Stimulated activated CD4-positive, alpha-beta T cell treated with anti-CD3 and anti-CD28 coated beads, TNF-alpha, amount 100 ng/mL, for 1 hour (primary cell): ENCODE data around the gene ZCCHC14.

Experiments
- DNase-seq, 3 donors: peaks; one replicate each; pipeline ENCODE4 v3.0.0-alpha.2; 2020; ENCODE audit warnings: low read depth in 3 of 3, low spot score in 1 of 3

ZCCHC14 gene

GRCh38 chr16:87435372-87436224 is 57.2 kb downstream of the ZCCHC14 start:
- DNase-seq, result no peak

- DNase-seq, result no peak
Observed at GRCh38 chr16:87434146-87434667, 58.6 kb downstream of the ZCCHC14 start.

GRCh38 chr16:87432330-87432915 is 60.4 kb downstream of the ZCCHC14 start:
- DNase-seq, result no peak

GRCh38 chr16:87431926-87432325 is 60.9 kb downstream of the ZCCHC14 start:
- DNase-seq, result no peak

GRCh38 chr16:87426423-87427215 is 66.2 kb downstream of the ZCCHC14 start:
- no peak for DNase-seq

- no peak for DNase-seq
Observed at GRCh38 chr16:87425941-87426340, 66.9 kb downstream of the ZCCHC14 start.

- no peak for DNase-seq
Observed at GRCh38 chr16:87424266-87424665, 68.6 kb downstream of the ZCCHC14 start.

- DNase-seq, result no peak
Observed at GRCh38 chr16:87423429-87423828, 69.4 kb downstream of the ZCCHC14 start.

GRCh38 chr16:87422106-87422505 is 70.7 kb downstream of the ZCCHC14 start:
- DNase-seq, result no peak

- DNase-seq, result no peak
Observed at GRCh38 chr16:87421003-87421912, 71.6 kb downstream of the ZCCHC14 start.

GRCh38 chr16:87420026-87421002 is 72.5 kb downstream of the ZCCHC14 start:
- DNase-seq, result no peak

GRCh38 chr16:87418644-87419043 is 74.2 kb downstream of the ZCCHC14 start:
- no peak for DNase-seq

- DNase-seq, result no peak
Observed at GRCh38 chr16:87418216-87418615, 74.6 kb downstream of the ZCCHC14 start.

- no peak for DNase-seq
Observed at GRCh38 chr16:87417528-87417910, 75.3 kb downstream of the ZCCHC14 start.

GRCh38 chr16:87416826-87417527 is 75.8 kb downstream of the ZCCHC14 start:
- DNase-seq, result peak in 1 of 3 donors; percentile 16

GRCh38 chr16:87415441-87415840 is 77.4 kb downstream of the ZCCHC14 start:
- no peak for DNase-seq

GRCh38 chr16:87414251-87414680 is 78.6 kb downstream of the ZCCHC14 start:
- DNase-seq, result no peak

- DNase-seq, result no peak
Observed at GRCh38 chr16:87412996-87413421, 79.8 kb downstream of the ZCCHC14 start.
